ENCODE data around the gene COMT.
"Not testable (repeated sequence)": the region's sequence is repeated elsewhere in the genome, so short reads cannot be mapped to it uniquely, and the experiment has no call there.

COMT gene

GRCh38 chr22:19941365-19942082 is at the start of gene COMT, which contains the start of gene TXNRD2:
COMT (plus strand) TSS chr22:19941772; CDS start chr22:19962527, 20,755 bp downstream.
TXNRD2 (minus strand) TSS chr22:19941818; CDS start chr22:19941803, 15 bp downstream.
- peak; percentile 49 for DNase-seq (ENCODE audit: low read depth)

GRCh38 chr22:19892257-19892879 is 49.2 kb upstream of the COMT start:
- DNase-seq (ENCODE audit: low read depth): peak; percentile 18

GRCh38 chr22:19892925-19893324 is 48.6 kb upstream of the COMT start:
- no peak for DNase-seq (ENCODE audit: low read depth)

GRCh38 chr22:19893363-19893762 is 48.2 kb upstream of the COMT start:
- no peak for DNase-seq (ENCODE audit: low read depth)

- DNase-seq (ENCODE audit: low read depth): no peak
These were observed 46.3 kb upstream of the COMT start for GRCh38 chr22:19895160-19895849.

- no peak for DNase-seq (ENCODE audit: low read depth)
These were observed 44.8 kb upstream of the COMT start for GRCh38 chr22:19896665-19897355.

GRCh38 chr22:19897726-19898125 is 43.8 kb upstream of the COMT start:
- no peak for DNase-seq (ENCODE audit: low read depth)

GRCh38 chr22:19898145-19898544 is 43.4 kb upstream of the COMT start:
- no peak for DNase-seq (ENCODE audit: low read depth)

- no peak for DNase-seq (ENCODE audit: low read depth)
These were observed 42.6 kb upstream of the COMT start for GRCh38 chr22:19898831-19899567.

GRCh38 chr22:19900707-19901436 is 40.7 kb upstream of the COMT start:
- no peak for DNase-seq (ENCODE audit: low read depth)

- no peak for DNase-seq (ENCODE audit: low read depth)
These were observed 39.9 kb upstream of the COMT start for GRCh38 chr22:19901577-19902244.

GRCh38 chr22:19902245-19902715 is 39.3 kb upstream of the COMT start:
- DNase-seq (ENCODE audit: low read depth): no peak

GRCh38 chr22:19903031-19903430 is 38.5 kb upstream of the COMT start:
- DNase-seq (ENCODE audit: low read depth): no peak

GRCh38 chr22:19903513-19903912 is 38.1 kb upstream of the COMT start:
- no peak for DNase-seq (ENCODE audit: low read depth)

GRCh38 chr22:19904174-19904856 is 37.3 kb upstream of the COMT start:
- DNase-seq (ENCODE audit: low read depth): no peak

- no peak for DNase-seq (ENCODE audit: low read depth)
These were observed 36.6 kb upstream of the COMT start for GRCh38 chr22:19904935-19905334.

- DNase-seq (ENCODE audit: low read depth): no peak
These were observed 36.0 kb upstream of the COMT start for GRCh38 chr22:19905347-19906276.

- not testable (repeated sequence) for DNase-seq (ENCODE audit: low read depth)
These were observed 34.7 kb upstream of the COMT start for GRCh38 chr22:19906864-19907263.

GRCh38 chr22:19907902-19908301 is 33.7 kb upstream of the COMT start:
- DNase-seq (ENCODE audit: low read depth): not testable (repeated sequence)

All from stimulated activated CD8-positive, alpha-beta memory T cell treated with anti-CD3 and anti-CD28 coated beads, Interleukin-15, amount 100 ng/mL, for 24 hours (primary cell).